Measurements from ENCODE around the gene ASZ1.

ASZ1 gene

DNA sequence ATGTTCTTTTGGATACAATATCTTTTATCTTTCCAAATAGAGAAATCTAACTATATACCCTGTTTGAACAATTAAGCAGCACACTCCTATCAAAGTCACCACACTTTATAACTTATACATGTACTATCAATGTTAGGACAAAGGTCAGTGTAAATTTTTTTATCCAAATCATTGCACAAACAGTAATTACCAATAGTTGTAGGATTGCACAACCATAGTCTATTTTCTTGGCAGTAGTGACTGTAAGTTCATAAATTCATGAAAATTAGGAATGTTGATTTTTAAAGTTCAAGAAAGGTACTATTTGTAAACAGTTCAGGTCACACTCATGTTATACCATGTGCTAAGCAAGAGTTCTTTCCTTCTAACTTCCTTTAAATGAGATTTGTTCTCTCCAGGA lies 113.7 kb downstream of the ASZ1 start:
- no peak for TF ChIP-seq EZH2phosphoT487 (IDR thresholded peaks at IDR 0.05; ENCODE audit: low read depth)
- TF ChIP-seq, protein P1, sequence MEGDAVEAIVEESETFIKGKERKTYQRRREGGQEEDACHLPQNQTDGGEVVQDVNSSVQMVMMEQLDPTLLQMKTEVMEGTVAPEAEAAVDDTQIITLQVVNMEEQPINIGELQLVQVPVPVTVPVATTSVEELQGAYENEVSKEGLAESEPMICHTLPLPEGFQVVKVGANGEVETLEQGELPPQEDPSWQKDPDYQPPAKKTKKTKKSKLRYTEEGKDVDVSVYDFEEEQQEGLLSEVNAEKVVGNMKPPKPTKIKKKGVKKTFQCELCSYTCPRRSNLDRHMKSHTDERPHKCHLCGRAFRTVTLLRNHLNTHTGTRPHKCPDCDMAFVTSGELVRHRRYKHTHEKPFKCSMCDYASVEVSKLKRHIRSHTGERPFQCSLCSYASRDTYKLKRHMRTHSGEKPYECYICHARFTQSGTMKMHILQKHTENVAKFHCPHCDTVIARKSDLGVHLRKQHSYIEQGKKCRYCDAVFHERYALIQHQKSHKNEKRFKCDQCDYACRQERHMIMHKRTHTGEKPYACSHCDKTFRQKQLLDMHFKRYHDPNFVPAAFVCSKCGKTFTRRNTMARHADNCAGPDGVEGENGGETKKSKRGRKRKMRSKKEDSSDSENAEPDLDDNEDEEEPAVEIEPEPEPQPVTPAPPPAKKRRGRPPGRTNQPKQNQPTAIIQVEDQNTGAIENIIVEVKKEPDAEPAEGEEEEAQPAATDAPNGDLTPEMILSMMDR (IDR thresholded peaks at IDR 0.05; ENCODE audit: low read depth, low read length): no peak
- Histone ChIP-seq H3K36me3 (replicated peaks; ENCODE audit: low read depth, low read length) (no peaks in the 10 kb centered on the region), H3K79me2 (ENCODE audit: low read length) (no peaks in the 10 kb centered on the region), H3K9me3 (ENCODE audit: insufficient read depth, low read length) (no peaks in the 10 kb centered on the region), H3K9ac (ENCODE audit: low read length) (no peak overlapping the region), H3K4me3 (ENCODE audit: low read length) (no peak overlapping the region), H3K4me2 (ENCODE audit: low read length) (no peak overlapping the region), H3K27ac (ENCODE audit: low read length) (no peak overlapping the region), H3K4me1 (ENCODE audit: low read length) (no peaks in the 10 kb centered on the region), H2AFZ (ENCODE audit: low read depth, low read length) (no peak overlapping the region), H3K27me3 (ENCODE audit: low read depth, low read length) (no peaks in the 10 kb centered on the region), H4K20me1 (ENCODE audit: insufficient read depth, low read length) (no peaks in the 10 kb centered on the region)

Measured in OCI-LY3 (cell line).